ENCODE data around the gene SLC2A13. TPM values are rescaled to one million over a fixed set of nuclear protein-coding genes. Genes with fewer than 3 reads are reported as not detected.

SLC2A13 gene
- total RNA-seq, 2 donors from 2014 or later = 10.3 to 12.9 TPM

- Histone ChIP-seq H3K4me1 (ENCODE audit: control insufficient read depth, insufficient read depth, low read length) (no peaks in the 10 kb centered on the region), H3K9ac (ENCODE audit: extremely low read depth, low read length, poor library complexity, severe bottlenecking) (no peak overlapping the region), H3K4me3 (ENCODE audit: low read length) (no peak overlapping the region), H3K27me3 (ENCODE audit: control insufficient read depth, insufficient read depth, low read length, poor library complexity, severe bottlenecking) (no peaks in the 10 kb centered on the region), H3K36me3 (ENCODE audit: control insufficient read depth, insufficient read depth, low read length) (no peaks in the 10 kb centered on the region), H3K9me3 (ENCODE audit: control insufficient read depth, low read length) (no peaks in the 10 kb centered on the region), H3K27ac (ENCODE audit: low read depth, low read length) (no peak overlapping the region)
- no peaks in the 10 kb centered on the region for H3K9me3 Mint-ChIP-seq
- no peak overlapping the region for H3K27ac Mint-ChIP-seq
- no peaks in the 10 kb centered on the region for H3K36me3 Mint-ChIP-seq (ENCODE audit: low read depth)
- H3K27me3 Mint-ChIP-seq (ENCODE audit: insufficient read depth) = no peaks in the 10 kb centered on the region
- no peak overlapping the region for H3K4me3 Mint-ChIP-seq
- WGBS, 2 experiments (ENCODE audit: insufficient coverage in 1 of 2, insufficient read length in 1 of 2) = 91 to 100% methylated on average over 1 to 3 of the region's 3 CpGs
- DNase-seq = no peak
- TF ChIP-seq CTCF (conservative IDR thresholded peaks at IDR 0.05) = no peak
- peaks cover 27% of the 10 kb centered on the region for H3K4me1 Mint-ChIP-seq
These were observed 190.6 kb downstream of the SLC2A13 start for GRCh38 chr12:39915249-39915648.

- H3K4me3 ChIP-seq (ENCODE audit: low read length) = no peak overlapping the region
- H3K36me3 Mint-ChIP-seq (ENCODE audit: low read depth) = no peaks in the 10 kb centered on the region
- peaks cover 26% of the 10 kb centered on the region for H3K4me1 Mint-ChIP-seq
- H3K36me3 ChIP-seq (ENCODE audit: control insufficient read depth, insufficient read depth, low read length) = no peaks in the 10 kb centered on the region
- H3K27ac ChIP-seq (ENCODE audit: low read depth, low read length) = no peak overlapping the region
- no peak overlapping the region for H3K9ac ChIP-seq (ENCODE audit: extremely low read depth, low read length, poor library complexity, severe bottlenecking)
- H3K9me3 Mint-ChIP-seq = no peaks in the 10 kb centered on the region
- no peaks in the 10 kb centered on the region for H3K4me1 ChIP-seq (ENCODE audit: control insufficient read depth, insufficient read depth, low read length)
- H3K27ac Mint-ChIP-seq = no peak overlapping the region
- no peaks in the 10 kb centered on the region for H3K9me3 ChIP-seq (ENCODE audit: control insufficient read depth, low read length)
- 83 to 84% methylated on average over 5 to 7 of the region's 7 CpGs for WGBS, 2 experiments (ENCODE audit: insufficient coverage in 1 of 2, insufficient read length in 1 of 2)
- no peaks in the 10 kb centered on the region for H3K27me3 ChIP-seq (ENCODE audit: control insufficient read depth, insufficient read depth, low read length, poor library complexity, severe bottlenecking)
- no peak for TF ChIP-seq CTCF (conservative IDR thresholded peaks at IDR 0.05)
- no peaks in the 10 kb centered on the region for H3K27me3 Mint-ChIP-seq (ENCODE audit: insufficient read depth)
- no peak overlapping the region for H3K4me3 Mint-ChIP-seq
- no peak for DNase-seq
These were observed 193.5 kb downstream of the SLC2A13 start for GRCh38 chr12:39912211-39912980.

GRCh38 chr12:39906237-39906636 lies 199.6 kb downstream of the SLC2A13 start:
- H3K9me3 ChIP-seq (ENCODE audit: control insufficient read depth, low read length) = no peaks in the 10 kb centered on the region
- no peak overlapping the region for H3K27ac ChIP-seq (ENCODE audit: low read depth, low read length)
- TF ChIP-seq CTCF (conservative IDR thresholded peaks at IDR 0.05) = no peak
- Mint-ChIP-seq H3K4me1 (peaks cover under 1% of the 10 kb centered on the region), H3K27me3 (ENCODE audit: insufficient read depth) (no peaks in the 10 kb centered on the region), H3K27ac (no peak overlapping the region), H3K4me3 (no peak overlapping the region), H3K36me3 (ENCODE audit: low read depth) (no peaks in the 10 kb centered on the region), H3K9me3 (no peaks in the 10 kb centered on the region)
- H3K36me3 ChIP-seq (ENCODE audit: control insufficient read depth, insufficient read depth, low read length) = no peaks in the 10 kb centered on the region
- no peak overlapping the region for H3K9ac ChIP-seq (ENCODE audit: extremely low read depth, low read length, poor library complexity, severe bottlenecking)
- no peaks in the 10 kb centered on the region for H3K27me3 ChIP-seq (ENCODE audit: control insufficient read depth, insufficient read depth, low read length, poor library complexity, severe bottlenecking)
- H3K4me3 ChIP-seq (ENCODE audit: low read length) = no peak overlapping the region
- DNase-seq = no peak
- no peaks in the 10 kb centered on the region for H3K4me1 ChIP-seq (ENCODE audit: control insufficient read depth, insufficient read depth, low read length)
